ENCODE data around the gene PDZRN4.

Gene PDZRN4

DNA sequence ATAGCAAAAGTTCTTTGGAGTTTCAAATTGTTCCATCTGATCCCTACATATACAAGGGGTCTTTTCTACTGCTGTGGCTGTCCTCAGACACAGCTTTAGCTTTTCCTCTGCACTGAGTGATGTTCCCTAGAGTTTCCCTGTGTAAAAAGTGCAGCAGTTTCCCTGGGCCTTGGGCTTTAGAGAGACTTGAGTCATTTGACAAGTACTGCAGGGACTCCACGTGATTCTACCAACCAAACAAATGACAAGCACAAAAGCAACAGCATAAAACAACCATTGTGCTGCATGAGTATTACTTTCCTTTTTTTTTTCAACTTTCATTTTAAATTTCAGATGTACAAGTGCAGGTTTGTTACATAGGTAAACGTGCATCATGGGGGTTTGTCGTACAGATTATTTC, 272.8 kb downstream of the PDZRN4 start:
- no peak for DNase-seq (ENCODE audit: low spot score)

DNA sequence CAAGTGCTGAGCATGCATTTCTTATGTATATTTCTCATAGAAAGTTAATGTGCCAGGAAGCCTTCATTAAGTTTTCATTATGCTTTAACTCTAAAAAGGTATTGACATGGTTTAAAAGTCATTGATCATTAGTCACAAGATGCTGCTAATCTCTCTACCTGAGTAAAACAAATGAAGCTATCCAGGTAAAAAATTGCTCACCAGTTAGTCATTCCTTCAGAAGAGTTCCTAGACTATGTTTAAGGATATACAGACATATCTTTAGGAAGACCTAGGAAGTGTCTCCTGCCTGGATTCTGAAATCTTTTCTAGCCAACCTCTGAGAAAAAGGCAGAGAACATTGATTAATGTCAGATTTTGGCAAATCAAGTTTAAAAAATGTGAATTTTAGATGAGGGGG, 274.2 kb downstream of the PDZRN4 start:
- DNase-seq (ENCODE audit: low spot score) = no peak

- no peak for DNase-seq (ENCODE audit: low spot score)
These were observed 277.4 kb downstream of the PDZRN4 start for GRCh38 chr12:41465526-41465925.

GRCh38 chr12:41466300-41466699, 278.2 kb downstream of the PDZRN4 start:
- no peak for DNase-seq (ENCODE audit: low spot score)

DNA sequence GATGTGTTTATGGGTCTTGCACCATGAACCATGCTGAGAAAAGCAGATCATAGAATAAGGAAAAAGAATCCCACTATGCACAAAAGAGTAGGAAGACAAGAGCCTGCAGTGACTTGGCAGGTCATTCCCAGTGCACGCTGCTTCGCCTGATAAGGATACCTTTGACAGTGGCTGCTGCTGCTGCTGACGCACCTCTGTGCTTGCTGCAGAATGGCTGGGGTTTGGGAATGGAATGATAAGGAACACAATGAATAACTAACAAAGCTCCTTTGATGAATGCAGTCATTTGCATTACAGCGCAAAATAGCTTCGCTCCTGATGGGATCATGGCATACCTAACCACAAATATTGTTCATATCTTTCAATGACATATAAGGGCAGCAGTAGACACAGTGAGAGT, 278.7 kb downstream of the PDZRN4 start:
- DNase-seq (ENCODE audit: low spot score) = no peak

GRCh38 chr12:41467591-41468325, 279.6 kb downstream of the PDZRN4 start:
- DNase-seq (ENCODE audit: low spot score) = no peak

GRCh38 chr12:41468341-41468740, 280.2 kb downstream of the PDZRN4 start:
- no peak for DNase-seq (ENCODE audit: low spot score)

DNA sequence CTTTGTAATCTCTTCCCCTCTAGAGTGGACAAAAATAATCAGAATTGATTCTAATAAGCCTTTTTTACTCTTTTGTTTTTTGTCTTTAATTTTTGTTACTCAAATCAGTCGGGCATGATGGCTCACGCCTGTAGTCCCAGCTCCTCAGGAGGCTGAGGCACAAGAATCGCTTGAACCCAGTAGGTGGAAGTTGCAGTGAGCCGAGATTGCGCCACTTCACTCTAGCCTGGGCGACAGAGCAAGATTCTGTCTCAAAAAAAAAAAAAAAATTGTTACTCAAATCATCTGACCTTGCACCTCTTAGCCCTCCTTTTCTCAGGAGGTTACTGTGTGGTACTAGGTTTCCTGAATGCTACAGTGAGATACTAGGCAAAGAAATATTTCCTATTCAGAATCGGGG, 280.6 kb downstream of the PDZRN4 start:
- no peak for DNase-seq (ENCODE audit: low spot score)

DNA sequence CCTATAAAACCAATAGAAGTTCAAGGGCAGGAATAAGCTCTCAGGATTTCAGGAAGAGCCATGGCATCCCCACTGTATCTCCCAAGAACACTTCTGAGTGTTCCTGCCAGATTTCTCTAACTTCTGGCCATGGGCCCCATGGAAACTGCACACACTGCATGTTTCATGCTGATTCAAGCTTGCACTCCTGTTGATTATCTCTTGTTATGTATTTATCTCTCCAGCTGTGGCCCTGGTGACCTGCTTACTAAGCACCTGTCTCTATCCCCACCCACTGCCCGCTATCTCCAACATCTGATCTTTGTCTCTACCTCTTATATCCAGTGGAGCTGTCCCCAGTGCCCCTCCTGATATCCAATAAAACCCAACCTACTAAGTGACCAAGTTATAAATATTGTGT, 285.3 kb downstream of the PDZRN4 start:
- DNase-seq (ENCODE audit: low spot score) = no peak

- no peak for DNase-seq (ENCODE audit: low spot score)
These were observed 285.9 kb downstream of the PDZRN4 start for GRCh38 chr12:41474001-41474400.

- DNase-seq (ENCODE audit: low spot score) = no peak
These were observed 288.6 kb downstream of the PDZRN4 start for GRCh38 chr12:41476499-41477439.

GRCh38 chr12:41479426-41479825, 291.3 kb downstream of the PDZRN4 start:
- DNase-seq (ENCODE audit: low spot score) = no peak

DNA sequence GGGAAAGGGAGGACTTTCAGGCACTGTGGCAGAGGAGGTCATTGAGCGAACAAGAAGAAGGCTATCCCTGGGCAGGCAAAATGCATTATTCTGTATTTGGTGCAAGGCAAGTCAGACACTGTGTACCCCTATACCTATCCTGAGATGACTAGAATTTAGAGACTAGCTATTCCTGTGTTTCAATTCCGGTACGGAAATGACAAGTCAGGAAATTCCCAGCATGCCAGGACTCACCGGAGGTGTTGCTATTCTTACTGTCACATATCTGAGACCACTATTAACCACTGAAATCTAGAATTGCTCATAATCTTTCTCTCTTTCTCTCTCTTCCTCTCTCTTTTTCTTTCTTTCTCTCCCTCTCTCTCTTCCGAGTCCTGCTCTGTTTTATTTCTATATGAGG, 297.1 kb downstream of the PDZRN4 start:
- DNase-seq (ENCODE audit: low spot score) = no peak

GRCh38 chr12:41486718-41487117, 298.6 kb downstream of the PDZRN4 start:
- DNase-seq (ENCODE audit: low spot score) = no peak

DNA sequence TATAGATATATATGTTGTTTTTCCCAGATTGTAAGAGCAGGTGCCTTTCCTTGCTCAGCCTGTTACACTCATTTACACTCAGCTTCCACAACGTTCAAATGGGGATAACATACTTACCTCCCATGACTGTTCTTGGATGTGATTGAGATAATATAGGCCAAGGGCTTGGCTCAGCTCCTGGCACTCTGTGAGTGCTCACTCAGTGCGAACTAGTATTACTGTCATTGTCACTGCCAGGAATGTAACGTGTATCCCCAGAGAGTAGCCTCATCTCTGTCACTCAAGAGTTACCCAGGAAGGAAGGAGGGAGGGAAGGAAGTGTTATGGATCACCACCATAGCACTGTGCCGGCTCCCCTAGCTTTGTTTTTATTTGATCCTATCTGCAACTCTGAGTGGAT, 307.9 kb downstream of the PDZRN4 start:
- no peak for DNase-seq (ENCODE audit: low spot score)

DNA sequence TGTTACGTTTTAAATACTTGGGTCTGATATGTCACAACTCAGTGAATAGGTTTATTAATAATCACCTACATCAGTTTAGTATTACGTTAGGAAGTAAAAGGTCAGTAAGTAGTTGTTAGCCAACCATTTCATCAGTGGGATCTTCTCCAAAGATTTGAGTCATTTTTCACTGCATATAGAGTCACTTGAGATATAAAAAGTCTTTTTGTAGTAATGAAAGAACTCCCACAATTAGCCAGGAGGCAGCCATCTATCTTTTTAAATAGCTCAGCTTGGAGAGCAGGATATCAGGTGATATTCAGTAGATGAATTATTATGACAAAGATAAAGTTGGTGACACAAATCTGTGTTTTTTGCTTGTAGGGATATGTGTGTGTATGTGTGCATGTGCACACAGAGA, 309.3 kb downstream of the PDZRN4 start:
- no peak for DNase-seq (ENCODE audit: low spot score)

DNA sequence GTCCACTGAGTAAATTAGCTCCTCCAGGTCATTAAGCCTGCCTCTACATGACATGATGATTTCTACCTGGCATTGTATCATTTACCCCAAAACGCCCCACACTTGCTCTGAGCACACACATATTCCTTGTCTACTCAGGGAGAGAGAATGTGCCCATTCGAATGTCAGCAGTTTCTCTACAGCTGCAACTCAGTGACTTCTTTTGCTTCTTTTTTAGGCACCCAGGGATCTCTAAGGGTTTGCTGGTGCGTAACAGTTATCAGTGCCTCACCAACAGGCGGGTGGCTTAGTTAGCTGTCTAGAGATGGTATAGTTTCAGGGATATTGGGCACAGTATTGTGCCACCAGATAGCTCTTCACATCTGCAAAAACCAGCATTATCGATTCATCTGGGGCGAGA, 316.9 kb downstream of the PDZRN4 start:
- no peak for DNase-seq (ENCODE audit: low spot score)

DNA sequence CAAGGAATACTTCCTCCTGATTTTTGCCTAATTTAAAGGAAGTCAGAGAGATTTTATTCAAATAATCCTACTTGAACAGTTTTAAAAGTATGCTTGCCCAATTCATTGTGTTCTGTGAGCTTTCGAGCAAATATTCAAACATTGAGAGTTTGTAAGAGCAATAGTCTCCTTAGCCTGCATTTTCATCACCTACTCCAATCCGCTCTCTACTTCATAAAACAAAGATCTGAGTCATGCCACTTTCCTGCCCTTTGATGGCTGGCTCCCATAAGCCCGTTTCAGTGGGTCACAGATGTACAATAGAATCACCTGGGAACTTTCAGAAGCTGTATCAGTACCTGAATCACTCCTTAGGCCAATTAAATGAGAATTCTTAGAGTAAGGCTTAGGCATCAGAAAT, 319.2 kb downstream of the PDZRN4 start:
- DNase-seq (ENCODE audit: low spot score) = no peak

GRCh38 chr12:41509271-41510055, 321.3 kb downstream of the PDZRN4 start:
- DNase-seq (ENCODE audit: low spot score) = no peak

- DNase-seq (ENCODE audit: low spot score) = no peak
These were observed 322.4 kb downstream of the PDZRN4 start for GRCh38 chr12:41510470-41510869.

DNA sequence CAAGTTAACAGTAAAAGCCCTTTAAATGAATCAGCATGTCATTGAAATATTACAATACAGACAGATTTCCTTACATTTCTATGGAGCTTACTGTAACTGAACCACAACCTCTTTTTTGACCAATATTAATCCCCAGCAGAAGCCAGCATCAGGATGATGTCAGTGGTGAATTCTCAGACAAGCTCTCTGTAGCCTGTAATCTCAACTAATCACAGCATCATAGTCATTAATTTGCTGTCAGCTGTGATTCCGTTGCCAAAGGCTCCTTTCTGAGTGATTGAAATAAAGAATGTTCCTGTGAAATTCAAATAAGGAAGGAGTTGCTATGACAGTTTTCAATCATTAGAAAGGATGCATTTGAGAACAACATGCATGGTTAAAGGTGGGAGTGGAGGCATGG, 323.1 kb downstream of the PDZRN4 start:
- no peak for DNase-seq (ENCODE audit: low spot score)

DNA sequence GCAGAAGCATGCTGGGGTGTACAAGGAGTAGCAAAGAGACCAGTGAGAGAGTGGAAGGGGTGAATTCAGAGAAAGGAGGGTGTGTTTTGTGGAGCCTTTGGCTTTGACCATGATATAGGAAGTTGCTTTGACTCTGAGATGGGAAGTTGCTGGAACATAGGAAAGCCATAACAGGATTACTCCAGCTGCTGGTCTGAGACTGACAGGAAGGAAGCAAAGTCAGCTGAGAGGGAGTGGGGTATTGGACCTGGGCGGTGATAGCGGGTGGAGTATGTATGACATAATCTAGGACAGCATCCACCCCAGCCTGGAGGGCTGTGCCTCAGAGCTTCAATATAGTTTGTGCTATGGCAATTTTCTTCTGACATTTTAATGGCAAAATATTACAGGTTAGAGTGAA, 324.4 kb downstream of the PDZRN4 start:
- no peak for DNase-seq (ENCODE audit: low spot score)

All from ecto neural progenitor cell (in vitro differentiated cells).